ENCODE results near the gene L1TD1.
"Not testable (repeated sequence)": the region's sequence is repeated elsewhere in the genome, so short reads cannot be mapped to it uniquely, and the experiment has no call there.

L1TD1 gene

GRCh38 chr1:62208970-62209369, 14.3 kb downstream of the L1TD1 start:
- TF ChIP-seq, protein P1, sequence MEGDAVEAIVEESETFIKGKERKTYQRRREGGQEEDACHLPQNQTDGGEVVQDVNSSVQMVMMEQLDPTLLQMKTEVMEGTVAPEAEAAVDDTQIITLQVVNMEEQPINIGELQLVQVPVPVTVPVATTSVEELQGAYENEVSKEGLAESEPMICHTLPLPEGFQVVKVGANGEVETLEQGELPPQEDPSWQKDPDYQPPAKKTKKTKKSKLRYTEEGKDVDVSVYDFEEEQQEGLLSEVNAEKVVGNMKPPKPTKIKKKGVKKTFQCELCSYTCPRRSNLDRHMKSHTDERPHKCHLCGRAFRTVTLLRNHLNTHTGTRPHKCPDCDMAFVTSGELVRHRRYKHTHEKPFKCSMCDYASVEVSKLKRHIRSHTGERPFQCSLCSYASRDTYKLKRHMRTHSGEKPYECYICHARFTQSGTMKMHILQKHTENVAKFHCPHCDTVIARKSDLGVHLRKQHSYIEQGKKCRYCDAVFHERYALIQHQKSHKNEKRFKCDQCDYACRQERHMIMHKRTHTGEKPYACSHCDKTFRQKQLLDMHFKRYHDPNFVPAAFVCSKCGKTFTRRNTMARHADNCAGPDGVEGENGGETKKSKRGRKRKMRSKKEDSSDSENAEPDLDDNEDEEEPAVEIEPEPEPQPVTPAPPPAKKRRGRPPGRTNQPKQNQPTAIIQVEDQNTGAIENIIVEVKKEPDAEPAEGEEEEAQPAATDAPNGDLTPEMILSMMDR (IDR thresholded peaks at IDR 0.05; ENCODE audit: low read depth, low read length, missing control alignments), result no peak
- no peak overlapping the region for H3K4me3 ChIP-seq (replicated peaks; ENCODE audit: low read depth, low read length)
- DNase-seq (ENCODE audit: extremely low read depth, low read depth), result no peak

- no peak overlapping the region for H3K4me3 ChIP-seq (replicated peaks; ENCODE audit: low read depth, low read length)
- DNase-seq (ENCODE audit: extremely low read depth, low read depth), result peak; percentile 16
Measured at GRCh38 chr1:62209931-62210595, 15.4 kb downstream of the L1TD1 start.

DNA sequence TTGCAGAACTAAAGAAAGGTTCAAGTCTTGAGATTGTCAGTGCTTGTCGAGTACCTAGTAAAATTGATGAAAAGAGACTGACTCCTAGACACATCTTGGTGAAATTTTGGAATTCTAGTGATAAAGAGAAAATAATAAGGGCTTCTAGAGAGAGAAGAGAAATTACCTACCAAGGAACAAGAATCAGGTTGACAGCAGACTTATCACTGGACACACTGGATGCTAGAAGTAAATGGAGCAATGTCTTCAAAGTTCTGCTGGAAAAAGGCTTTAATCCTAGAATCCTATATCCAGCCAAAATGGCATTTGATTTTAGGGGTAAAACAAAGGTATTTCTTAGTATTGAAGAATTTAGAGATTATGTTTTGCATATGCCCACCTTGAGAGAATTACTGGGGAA, 16.3 kb downstream of the L1TD1 start:
- H3K4me3 ChIP-seq (replicated peaks; ENCODE audit: low read depth, low read length), result no peak overlapping the region
- no peak for DNase-seq (ENCODE audit: extremely low read depth, low read depth)
- TF ChIP-seq, protein P1 (IDR thresholded peaks at IDR 0.05; ENCODE audit: low read depth, low read length, missing control alignments), result no peak

More at GRCh38 chr1:62209931-62210595, 15.4 kb downstream of the L1TD1 start:
- TF ChIP-seq, protein P1 (IDR thresholded peaks at IDR 0.05; ENCODE audit: low read depth, low read length, missing control alignments), result no peak

DNA sequence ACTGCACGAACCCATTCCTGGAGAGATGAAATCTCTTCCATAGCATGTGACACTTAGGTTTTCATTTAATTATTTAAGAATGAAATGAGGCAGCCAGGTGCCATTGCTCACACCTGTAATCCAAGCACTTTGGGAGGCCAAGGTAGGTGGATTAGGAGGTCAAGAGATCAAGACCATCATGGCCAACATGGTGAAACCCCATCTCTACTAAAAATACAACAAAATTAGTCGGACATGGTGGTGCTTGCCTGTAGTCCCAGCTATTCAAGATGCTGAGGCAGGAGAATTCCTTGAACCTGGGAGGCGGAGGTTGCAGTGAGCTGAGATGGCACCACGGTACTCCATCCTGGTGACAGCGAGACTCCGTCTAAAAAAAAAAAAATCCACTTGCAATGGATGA, 17.8 kb downstream of the L1TD1 start:
- TF ChIP-seq, protein P1 (IDR thresholded peaks at IDR 0.05; ENCODE audit: low read depth, low read length, missing control alignments), result no peak
- H3K4me3 ChIP-seq (replicated peaks; ENCODE audit: low read depth, low read length), result no peak overlapping the region
- DNase-seq (ENCODE audit: extremely low read depth, low read depth), result no peak

DNA sequence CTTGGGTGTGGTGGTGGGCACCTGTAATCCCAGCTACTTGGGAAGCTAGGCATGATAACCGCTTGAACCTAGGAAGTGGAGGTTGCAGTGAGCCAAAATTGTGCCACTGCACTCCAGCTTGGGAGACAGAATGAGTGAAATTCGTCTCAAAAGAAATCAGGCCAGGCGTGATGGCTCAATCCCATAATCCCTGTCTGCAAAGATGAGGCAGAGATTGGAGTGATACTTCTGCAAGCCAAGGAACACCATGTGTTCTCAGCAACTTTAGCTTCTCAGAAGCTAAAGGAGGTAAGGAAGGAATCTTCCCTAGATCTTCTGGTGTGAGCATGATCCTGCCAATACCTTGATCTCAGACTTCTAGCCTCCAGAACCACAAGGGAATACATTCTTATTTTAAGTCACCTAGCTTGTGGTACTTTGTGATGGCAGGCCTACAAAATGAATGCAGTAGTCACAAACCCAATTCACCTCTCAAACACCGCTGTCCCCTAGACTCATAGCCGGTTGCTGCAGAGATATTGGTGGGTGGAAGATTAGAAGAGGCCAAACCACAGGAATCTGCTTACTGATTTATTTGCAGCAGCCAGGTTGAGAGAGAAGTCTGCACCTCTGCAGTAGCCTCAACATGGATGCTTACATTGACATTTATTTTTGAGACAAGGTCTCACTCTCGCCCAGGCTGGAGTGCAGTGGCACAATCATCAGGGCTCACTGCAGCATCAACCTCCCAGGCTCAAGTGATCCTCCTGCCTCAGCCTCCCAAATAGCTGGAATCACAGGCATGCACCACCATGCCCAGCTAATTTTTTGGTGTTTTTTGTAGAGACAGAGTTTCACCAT, 18.6 kb downstream of the L1TD1 start:
- TF ChIP-seq, protein P1 (IDR thresholded peaks at IDR 0.05; ENCODE audit: low read depth, low read length, missing control alignments), result no peak
- no peak for DNase-seq (ENCODE audit: extremely low read depth, low read depth)
- no peak overlapping the region for H3K4me3 ChIP-seq (replicated peaks; ENCODE audit: low read depth, low read length)

DNA sequence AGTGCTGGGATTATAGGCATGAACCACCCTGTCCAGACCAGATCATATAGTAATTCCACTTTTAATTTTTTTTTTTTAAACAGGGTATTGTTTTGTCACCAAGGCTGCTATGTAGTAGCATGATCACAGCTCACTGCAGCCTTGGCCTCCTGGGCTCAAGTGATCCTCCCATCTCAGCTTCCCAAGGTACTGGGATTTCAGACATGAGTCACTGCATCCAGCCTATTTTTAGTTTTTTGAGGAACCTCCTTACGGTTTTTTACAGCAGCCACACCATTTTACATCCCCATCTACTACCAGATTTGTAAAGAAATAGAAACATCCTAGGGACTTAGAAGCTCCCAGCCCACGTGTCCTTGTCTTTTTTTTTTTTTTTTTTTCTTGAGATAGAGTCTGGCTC, 24.0 kb downstream of the L1TD1 start:
- TF ChIP-seq, protein P1 (IDR thresholded peaks at IDR 0.05; ENCODE audit: low read depth, low read length, missing control alignments), result no peak
- DNase-seq (ENCODE audit: extremely low read depth, low read depth), result no peak
- H3K4me3 ChIP-seq (replicated peaks; ENCODE audit: low read depth, low read length), result no peak overlapping the region

DNA sequence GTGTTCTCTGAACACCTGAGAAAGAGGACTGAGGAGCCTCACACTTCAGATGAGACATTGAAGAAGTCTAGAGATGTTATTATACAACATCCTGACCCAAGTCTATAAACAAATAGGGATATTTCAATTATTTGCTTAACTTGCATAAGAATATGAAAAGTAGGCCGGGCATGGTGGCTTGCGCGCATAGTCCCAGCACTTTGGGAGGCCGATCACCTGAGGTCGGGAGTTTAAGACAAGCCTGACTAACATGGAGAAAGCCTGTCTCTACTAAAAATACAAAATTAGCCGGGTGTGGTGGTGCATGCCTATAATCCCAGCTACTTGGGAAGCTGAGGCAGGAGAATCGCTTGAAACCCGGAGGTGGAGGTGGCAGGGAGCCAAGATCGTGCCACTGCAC, 25.8 kb downstream of the L1TD1 start:
- H3K4me3 ChIP-seq (replicated peaks; ENCODE audit: low read depth, low read length); DNase-seq (ENCODE audit: extremely low read depth, low read depth): not testable (repeated sequence)
